ENCODE data around the gene CFAP20DC. TPM values are rescaled to one million over a fixed set of nuclear protein-coding genes. Genes with fewer than 3 reads are reported as not detected.

Gene CFAP20DC
- total RNA-seq, 1 experiment from 2014 or later, result 2.9 TPM

DNA sequence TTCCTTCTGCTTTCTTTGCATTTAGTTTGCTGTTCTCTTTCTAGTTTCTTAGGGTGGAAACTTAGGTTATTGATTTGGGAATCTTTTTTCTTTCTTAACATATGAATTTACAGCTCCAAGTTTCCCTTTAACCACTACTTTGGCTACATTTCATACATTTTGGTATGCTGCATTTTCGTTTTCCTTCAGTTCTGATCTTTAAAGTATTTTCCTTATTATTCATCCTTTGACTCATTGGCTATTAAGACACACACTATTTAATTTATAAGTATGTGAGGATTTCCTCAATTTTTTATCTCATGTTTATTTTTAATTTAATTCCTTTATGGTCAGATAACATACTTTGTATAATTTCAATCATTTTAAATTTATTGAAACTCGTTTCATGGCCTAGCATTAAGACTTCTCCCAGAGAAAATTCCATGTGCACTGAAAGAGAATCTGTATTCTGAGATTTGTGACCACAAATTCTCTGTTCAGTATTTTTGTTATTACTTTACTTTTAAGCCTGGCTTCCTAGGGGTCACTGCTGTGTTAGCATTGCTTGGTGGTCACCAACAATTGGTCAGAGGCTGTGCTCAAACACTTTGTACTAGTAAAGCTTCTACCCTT, 87.7 kb downstream of the CFAP20DC start:
- Histone ChIP-seq H3K36me3 (ENCODE audit: control insufficient read depth in 1 of 2, insufficient read depth in 2 of 2, low read length in 2 of 2) (no peaks in the 10 kb centered on the region), H3K4me2 (ENCODE audit: low read length) (no peak overlapping the region), H3K27ac (ENCODE audit: low read depth, low read length) (no peak overlapping the region), H3K4me1 (ENCODE audit: control insufficient read depth in 1 of 2, insufficient read depth in 2 of 2, low read length in 2 of 2) (no peaks in the 10 kb centered on the region), H3K9me3 (ENCODE audit: control insufficient read depth in 1 of 2, insufficient read depth in 1 of 2, low read depth in 1 of 2, low read length in 2 of 2) (no peaks in the 10 kb centered on the region), H3K4me3 (replicated peaks in 1 of 2; ENCODE audit: low read depth in 1 of 2, low read length in 2 of 2) (no peak overlapping the region), H3K9ac (ENCODE audit: low read length) (no peak overlapping the region), H3K79me2 (ENCODE audit: insufficient read depth, low read length) (no peaks in the 10 kb centered on the region), H2AFZ (ENCODE audit: low read depth, low read length, poor library complexity, severe bottlenecking) (no peak overlapping the region), H4K20me1 (ENCODE audit: insufficient read depth) (no peaks in the 10 kb centered on the region), H3K9me2 (ENCODE audit: insufficient read depth) (no peaks in the 10 kb centered on the region), H3K27me3 (ENCODE audit: insufficient read depth, low read length) (no peaks in the 10 kb centered on the region)
- intact Hi-C loops (cut with micrococcal nuclease), result no loop called here
- ATAC-seq, result no peak
- BruUV-seq (replicated peaks), result no TSS peak
- POLR2A ChIA-PET, result no interaction called here
- no peak for TF ChIP-seq ELF1 (IDR thresholded peaks at IDR 0.05; ENCODE audit: borderline replicate concordance, low read depth)
- TF ChIP-seq, protein P1, sequence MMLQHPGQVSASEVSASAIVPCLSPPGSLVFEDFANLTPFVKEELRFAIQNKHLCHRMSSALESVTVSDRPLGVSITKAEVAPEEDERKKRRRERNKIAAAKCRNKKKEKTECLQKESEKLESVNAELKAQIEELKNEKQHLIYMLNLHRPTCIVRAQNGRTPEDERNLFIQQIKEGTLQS (IDR thresholded peaks at IDR 0.05), result no peak
- TF ChIP-seq, protein P2, sequence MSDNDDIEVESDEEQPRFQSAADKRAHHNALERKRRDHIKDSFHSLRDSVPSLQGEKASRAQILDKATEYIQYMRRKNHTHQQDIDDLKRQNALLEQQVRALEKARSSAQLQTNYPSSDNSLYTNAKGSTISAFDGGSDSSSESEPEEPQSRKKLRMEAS (IDR thresholded peaks at IDR 0.05), result no peak
- TF ChIP-seq EZH2 (IDR thresholded peaks at IDR 0.05), result no peak
- TF ChIP-seq, protein P3, sequence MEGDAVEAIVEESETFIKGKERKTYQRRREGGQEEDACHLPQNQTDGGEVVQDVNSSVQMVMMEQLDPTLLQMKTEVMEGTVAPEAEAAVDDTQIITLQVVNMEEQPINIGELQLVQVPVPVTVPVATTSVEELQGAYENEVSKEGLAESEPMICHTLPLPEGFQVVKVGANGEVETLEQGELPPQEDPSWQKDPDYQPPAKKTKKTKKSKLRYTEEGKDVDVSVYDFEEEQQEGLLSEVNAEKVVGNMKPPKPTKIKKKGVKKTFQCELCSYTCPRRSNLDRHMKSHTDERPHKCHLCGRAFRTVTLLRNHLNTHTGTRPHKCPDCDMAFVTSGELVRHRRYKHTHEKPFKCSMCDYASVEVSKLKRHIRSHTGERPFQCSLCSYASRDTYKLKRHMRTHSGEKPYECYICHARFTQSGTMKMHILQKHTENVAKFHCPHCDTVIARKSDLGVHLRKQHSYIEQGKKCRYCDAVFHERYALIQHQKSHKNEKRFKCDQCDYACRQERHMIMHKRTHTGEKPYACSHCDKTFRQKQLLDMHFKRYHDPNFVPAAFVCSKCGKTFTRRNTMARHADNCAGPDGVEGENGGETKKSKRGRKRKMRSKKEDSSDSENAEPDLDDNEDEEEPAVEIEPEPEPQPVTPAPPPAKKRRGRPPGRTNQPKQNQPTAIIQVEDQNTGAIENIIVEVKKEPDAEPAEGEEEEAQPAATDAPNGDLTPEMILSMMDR (IDR thresholded peaks at IDR 0.05 in 2 of 3, conservative IDR thresholded peaks at IDR 0.05 in 1 of 3; ENCODE audit: borderline replicate concordance in 1 of 3, insufficient read depth in 1 of 3, low read depth in 2 of 3, low read length in 2 of 3), result no peak
- TF ChIP-seq TCF7L2 (IDR thresholded peaks at IDR 0.05; ENCODE audit: borderline replicate concordance, extremely low read depth, insufficient read depth, insufficient read length), result no peak
- TF ChIP-seq YY1 (IDR thresholded peaks at IDR 0.05; ENCODE audit: extremely low read depth, insufficient replicate concordance, low read depth, low read length), result no peak
- no peak for TF ChIP-seq CEBPB (IDR thresholded peaks at IDR 0.05; ENCODE audit: low read depth)
- TF ChIP-seq RAD21 (IDR thresholded peaks at IDR 0.05; ENCODE audit: low read depth), result no peak
- TF ChIP-seq CBX3 (IDR thresholded peaks at IDR 0.05; ENCODE audit: low read depth), result no peak
- TF ChIP-seq, protein P4, sequence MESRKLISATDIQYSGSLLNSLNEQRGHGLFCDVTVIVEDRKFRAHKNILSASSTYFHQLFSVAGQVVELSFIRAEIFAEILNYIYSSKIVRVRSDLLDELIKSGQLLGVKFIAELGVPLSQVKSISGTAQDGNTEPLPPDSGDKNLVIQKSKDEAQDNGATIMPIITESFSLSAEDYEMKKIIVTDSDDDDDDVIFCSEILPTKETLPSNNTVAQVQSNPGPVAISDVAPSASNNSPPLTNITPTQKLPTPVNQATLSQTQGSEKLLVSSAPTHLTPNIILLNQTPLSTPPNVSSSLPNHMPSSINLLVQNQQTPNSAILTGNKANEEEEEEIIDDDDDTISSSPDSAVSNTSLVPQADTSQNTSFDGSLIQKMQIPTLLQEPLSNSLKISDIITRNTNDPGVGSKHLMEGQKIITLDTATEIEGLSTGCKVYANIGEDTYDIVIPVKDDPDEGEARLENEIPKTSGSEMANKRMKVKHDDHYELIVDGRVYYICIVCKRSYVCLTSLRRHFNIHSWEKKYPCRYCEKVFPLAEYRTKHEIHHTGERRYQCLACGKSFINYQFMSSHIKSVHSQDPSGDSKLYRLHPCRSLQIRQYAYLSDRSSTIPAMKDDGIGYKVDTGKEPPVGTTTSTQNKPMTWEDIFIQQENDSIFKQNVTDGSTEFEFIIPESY (IDR thresholded peaks at IDR 0.05; ENCODE audit: extremely low read depth, insufficient replicate concordance, low read length), result no peak
- TF ChIP-seq, protein P5, sequence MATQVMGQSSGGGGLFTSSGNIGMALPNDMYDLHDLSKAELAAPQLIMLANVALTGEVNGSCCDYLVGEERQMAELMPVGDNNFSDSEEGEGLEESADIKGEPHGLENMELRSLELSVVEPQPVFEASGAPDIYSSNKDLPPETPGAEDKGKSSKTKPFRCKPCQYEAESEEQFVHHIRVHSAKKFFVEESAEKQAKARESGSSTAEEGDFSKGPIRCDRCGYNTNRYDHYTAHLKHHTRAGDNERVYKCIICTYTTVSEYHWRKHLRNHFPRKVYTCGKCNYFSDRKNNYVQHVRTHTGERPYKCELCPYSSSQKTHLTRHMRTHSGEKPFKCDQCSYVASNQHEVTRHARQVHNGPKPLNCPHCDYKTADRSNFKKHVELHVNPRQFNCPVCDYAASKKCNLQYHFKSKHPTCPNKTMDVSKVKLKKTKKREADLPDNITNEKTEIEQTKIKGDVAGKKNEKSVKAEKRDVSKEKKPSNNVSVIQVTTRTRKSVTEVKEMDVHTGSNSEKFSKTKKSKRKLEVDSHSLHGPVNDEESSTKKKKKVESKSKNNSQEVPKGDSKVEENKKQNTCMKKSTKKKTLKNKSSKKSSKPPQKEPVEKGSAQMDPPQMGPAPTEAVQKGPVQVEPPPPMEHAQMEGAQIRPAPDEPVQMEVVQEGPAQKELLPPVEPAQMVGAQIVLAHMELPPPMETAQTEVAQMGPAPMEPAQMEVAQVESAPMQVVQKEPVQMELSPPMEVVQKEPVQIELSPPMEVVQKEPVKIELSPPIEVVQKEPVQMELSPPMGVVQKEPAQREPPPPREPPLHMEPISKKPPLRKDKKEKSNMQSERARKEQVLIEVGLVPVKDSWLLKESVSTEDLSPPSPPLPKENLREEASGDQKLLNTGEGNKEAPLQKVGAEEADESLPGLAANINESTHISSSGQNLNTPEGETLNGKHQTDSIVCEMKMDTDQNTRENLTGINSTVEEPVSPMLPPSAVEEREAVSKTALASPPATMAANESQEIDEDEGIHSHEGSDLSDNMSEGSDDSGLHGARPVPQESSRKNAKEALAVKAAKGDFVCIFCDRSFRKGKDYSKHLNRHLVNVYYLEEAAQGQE (IDR thresholded peaks at IDR 0.05; ENCODE audit: low read depth), result no peak
- TF ChIP-seq FOSL1 (IDR thresholded peaks at IDR 0.05; ENCODE audit: low read depth), result no peak
- no peak for TF ChIP-seq ZNF274 (IDR thresholded peaks at IDR 0.05; ENCODE audit: low read depth, low read length)
- TF ChIP-seq SP1 (IDR thresholded peaks at IDR 0.05; ENCODE audit: low read depth), result no peak
- TF ChIP-seq JUND (IDR thresholded peaks at IDR 0.05), result no peak
- RAD21 ChIA-PET (ENCODE audit: low non-redundant PET in 1 of 2, low total read pairs in 2 of 2, uncharacterized antibody in 2 of 2, unreplicated experiment in 2 of 2), result interaction anchor here in 1 of 2 experiments (0.5 kb wide), 1 partner anchor 582 kb away, joined by 3 read pairs; no protein-coding TSS in a partner anchor
- CTCF ChIA-PET, result no interaction called here
- DNase-seq (ENCODE audit: low read depth, low spot score), result no peak

Measured in HCT116 (cell line).